ENCODE measurements around the gene NME7. TPM values are rescaled to one million over a fixed set of nuclear protein-coding genes. Genes with fewer than 3 reads are reported as not detected.

The NME7 gene
- total RNA-seq, 1 experiment from 2014 or later, result 13.2 TPM

- Histone ChIP-seq H4K91ac (ENCODE audit: insufficient read length, low read depth, low read length) (no peak overlapping the region), H3K23ac (ENCODE audit: insufficient read length, low read depth, low read length) (no peak overlapping the region), H4K8ac (replicated peaks; ENCODE audit: insufficient read length, low read depth, low read length) (no peak overlapping the region), H3K4me2 (ENCODE audit: insufficient read depth, insufficient read length, low read length) (no peak overlapping the region), H3K18ac (ENCODE audit: insufficient read length, low read depth, low read length) (no peak overlapping the region), H3T11ph (ENCODE audit: low read length) (no peak overlapping the region), H3K23me2 (ENCODE audit: insufficient read length, low read depth, low read length, poor library complexity, severe bottlenecking) (no peaks in the 10 kb centered on the region), H3K14ac (ENCODE audit: insufficient read depth, low read length) (no peak overlapping the region), H2BK15ac (ENCODE audit: low read depth, low read length) (no peak overlapping the region), H3K27me3 (ENCODE audit: insufficient read depth, low read length) (no peaks in the 10 kb centered on the region), H3K9me3 (ENCODE audit: control insufficient read depth, low read depth, low read length) (no peaks in the 10 kb centered on the region), H2BK12ac (ENCODE audit: insufficient read length, low read depth, low read length) (no peak overlapping the region), H2BK120ac (ENCODE audit: low read depth, low read length, poor library complexity, severe bottlenecking) (no peak overlapping the region), H3K4me1 (ENCODE audit: insufficient read depth, low read length) (peaks cover 4% of the 10 kb centered on the region; the same call in 1 of the 2 replicates), H3K79me1 (ENCODE audit: insufficient read depth, low read depth, low read length, poor library complexity, severe bottlenecking) (no peaks in the 10 kb centered on the region), H2AK5ac (ENCODE audit: insufficient read length, low read length) (no peak overlapping the region), H3K79me2 (ENCODE audit: insufficient read depth, low read length) (no peaks in the 10 kb centered on the region), H3K56ac (ENCODE audit: insufficient read length, low read depth, low read length) (no peak overlapping the region), H2BK20ac (ENCODE audit: low read depth, low read length, poor library complexity, severe bottlenecking) (no peak overlapping the region), H3K4ac (ENCODE audit: low read depth, low read length) (no peak overlapping the region), H2AFZ (ENCODE audit: low read length) (no peak overlapping the region), H4K5ac (ENCODE audit: insufficient read length, low read depth, low read length) (no peak overlapping the region), H4K20me1 (ENCODE audit: control insufficient read depth, insufficient read depth, insufficient read length) (no peaks in the 10 kb centered on the region), H3K9ac (ENCODE audit: extremely low read depth, insufficient read length, low read length) (no peak overlapping the region), H2BK5ac (ENCODE audit: insufficient read length, low read length) (no peak overlapping the region), H3K27ac (ENCODE audit: insufficient read length, low read depth, low read length) (no peak overlapping the region)
- no peak for DNase-seq
- H3K4me1 Mint-ChIP-seq, result peaks cover 15 to 31% of the 10 kb centered on the region in 2 experiments
- H3K4me3 Mint-ChIP-seq, result no peak overlapping the region
- no peaks in the 10 kb centered on the region; a peak in 1 of 5 replicates for H3K9me3 Mint-ChIP-seq
- no peak for TF ChIP-seq CTCF (conservative IDR thresholded peaks at IDR 0.05)
- no CpG with 5 or more reads among the region's 2 CpGs for WGBS (ENCODE audit: extremely low coverage, insufficient read length, low lambda C conversion rate)
- no peaks in the 10 kb centered on the region; a peak in 5 of 7 replicates for H3K36me3 Mint-ChIP-seq (ENCODE audit: insufficient read depth in 1 of 3, low read depth in 3 of 3)
- no peak overlapping the region for H3K27ac Mint-ChIP-seq
- H3K27me3 Mint-ChIP-seq (ENCODE audit: low read depth), result no peaks in the 10 kb centered on the region
These were observed 59.1 kb downstream of the NME7 start for GRCh38 chr1:169308313-169309039.

Measured in H9 (cell line).